Raji (cell line): ENCODE measurements around the gene CA11.
A peak's percentile ranks its signal among the peaks of the same experiment; 100 is the strongest.

ENCODE experiments used
- POLR2A ChIP-seq: IDR thresholded peaks from 2 replicates; pipeline ENCODE4 v1.6.1; 2011; ENCODE audit warnings: low read depth, low read length, control low read depth; ENCODE audit not compliant: insufficient read depth

The CA11 gene

DNA sequence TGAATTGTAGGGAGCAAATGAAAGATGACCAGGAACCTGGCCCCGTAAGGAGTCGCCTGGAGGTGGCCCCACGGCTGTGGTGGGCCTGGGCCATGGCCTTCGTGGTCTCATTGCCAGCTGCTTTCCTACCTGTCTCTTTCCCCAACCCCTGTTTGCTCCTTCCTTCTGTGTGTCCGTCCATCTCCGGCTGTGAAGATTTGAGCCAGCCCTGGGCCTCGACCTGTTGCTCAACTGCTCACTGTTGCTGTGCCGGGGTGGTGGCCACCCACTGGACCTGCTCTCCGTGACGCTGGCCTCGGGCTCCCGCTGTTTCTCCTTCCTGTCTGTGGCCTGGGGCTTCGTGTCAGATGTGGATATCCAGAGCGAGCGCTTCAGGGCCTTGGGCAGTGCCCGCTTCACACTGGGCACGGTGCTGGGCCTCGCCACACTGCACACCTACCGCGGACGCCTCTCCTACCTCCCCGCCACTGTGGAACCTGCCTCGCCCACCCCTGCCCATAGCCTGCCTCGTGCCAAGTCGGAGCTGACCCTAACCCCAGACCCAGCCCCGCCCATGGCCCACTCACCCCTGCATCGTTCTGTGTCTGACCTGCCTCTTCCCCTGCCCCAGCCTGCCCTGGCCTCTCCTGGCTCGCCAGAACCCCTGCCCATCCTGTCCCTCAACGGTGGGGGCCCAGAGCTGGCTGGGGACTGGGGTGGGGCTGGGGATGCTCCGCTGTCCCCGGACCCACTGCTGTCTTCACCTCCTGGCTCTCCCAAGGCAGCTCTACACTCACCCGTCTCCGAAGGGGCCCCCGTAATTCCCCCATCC, 17.3 kb downstream of the CA11 start:
- 0 out of 2 replicates have a peak, but pooled peaks have one; percentile 11 for TF ChIP-seq POLR2A

- no peak for TF ChIP-seq POLR2A
Observed at GRCh38 chr19:48627865-48628314, 18.1 kb downstream of the CA11 start.

- no peak for TF ChIP-seq POLR2A
Observed at GRCh38 chr19:48627201-48627864, 18.7 kb downstream of the CA11 start.

DNA sequence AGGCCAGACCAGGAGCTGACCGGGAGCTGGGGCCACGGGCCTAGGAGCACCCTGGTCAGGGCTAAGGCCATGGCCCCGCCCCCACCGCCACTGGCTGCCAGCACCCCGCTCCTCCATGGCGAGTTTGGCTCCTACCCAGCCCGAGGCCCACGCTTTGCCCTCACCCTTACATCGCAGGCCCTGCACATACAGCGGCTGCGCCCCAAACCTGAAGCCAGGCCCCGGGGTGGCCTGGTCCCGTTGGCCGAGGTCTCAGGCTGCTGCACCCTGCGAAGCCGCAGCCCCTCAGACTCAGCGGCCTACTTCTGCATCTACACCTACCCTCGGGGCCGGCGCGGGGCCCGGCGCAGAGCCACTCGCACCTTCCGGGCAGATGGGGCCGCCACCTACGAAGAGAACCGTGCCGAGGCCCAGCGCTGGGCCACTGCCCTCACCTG, 20.1 kb downstream of the CA11 start:
- TF ChIP-seq POLR2A: no peak

GRCh38 chr19:48624791-48625723, 20.9 kb downstream of the CA11 start:
- no peak for TF ChIP-seq POLR2A

- TF ChIP-seq POLR2A: peak; percentile 43; the same call in 1 of the 2 replicates
Observed at GRCh38 chr19:48624067-48624594, 21.9 kb downstream of the CA11 start.

DNA sequence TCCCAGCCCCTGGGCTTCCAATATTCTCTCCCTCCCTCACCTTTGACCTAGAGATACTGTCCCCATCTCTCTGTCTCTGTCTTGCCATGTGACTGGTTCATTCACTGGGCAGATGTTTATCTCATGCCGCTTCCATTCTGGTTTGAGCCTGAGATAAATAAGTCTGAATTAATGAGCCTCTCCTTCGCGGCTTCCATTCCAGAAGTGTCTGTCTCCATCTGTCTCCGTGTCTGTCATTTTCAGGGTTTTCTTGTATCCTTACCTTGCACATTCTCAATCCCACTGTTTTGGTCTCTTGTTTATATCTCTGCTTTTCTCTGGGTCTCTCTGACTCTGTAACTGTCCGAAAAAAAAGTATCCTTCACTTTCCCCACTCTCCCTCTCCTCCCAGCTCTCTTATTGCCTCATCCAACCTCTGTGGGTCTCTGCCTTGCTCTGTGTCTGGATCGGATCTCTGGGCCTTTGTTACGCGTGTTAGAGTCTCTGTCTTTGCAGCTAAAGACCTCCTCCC, 22.4 kb downstream of the CA11 start:
- no peak for TF ChIP-seq POLR2A

DNA sequence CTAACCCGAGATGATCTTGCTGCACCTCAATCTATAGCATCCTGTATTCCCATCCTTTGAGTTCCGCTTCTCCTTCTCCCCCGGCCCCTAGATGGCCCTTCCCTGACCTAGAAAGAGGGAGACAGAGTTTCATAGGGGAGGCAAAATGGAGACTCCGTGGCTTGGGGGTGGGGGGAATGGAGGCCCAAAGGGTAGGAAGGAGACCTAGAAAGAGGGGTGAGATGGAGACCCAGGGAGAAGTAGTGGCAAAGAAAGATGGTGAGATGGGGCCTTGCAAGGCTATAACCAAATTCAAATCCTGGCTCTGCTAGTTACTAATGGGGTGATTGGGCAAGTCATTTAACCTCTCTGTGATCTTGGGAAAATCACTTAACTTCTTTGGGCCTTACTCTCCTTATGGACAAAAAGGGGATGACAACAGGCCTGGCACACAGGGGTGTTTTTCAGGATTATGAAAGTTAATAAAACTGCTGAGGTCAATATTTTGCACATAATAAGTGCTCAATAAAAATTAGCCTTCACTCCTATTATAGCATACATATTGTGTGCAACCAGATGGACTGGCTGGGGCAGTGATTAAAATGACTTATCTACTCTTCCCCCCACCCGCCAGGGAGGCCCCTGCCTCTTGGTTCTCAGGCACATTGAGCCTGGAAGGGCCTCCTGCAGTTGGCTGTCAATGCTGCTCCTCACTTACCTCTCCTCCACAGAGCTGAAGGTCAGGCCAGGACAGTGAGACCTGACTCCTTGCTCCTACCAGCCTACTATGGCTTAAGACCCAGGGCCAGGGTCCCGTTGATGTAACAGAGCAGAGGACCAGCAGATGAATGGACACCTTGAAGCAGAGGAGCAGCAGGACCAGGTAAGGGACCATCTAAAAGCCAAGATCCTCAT, 26.0 kb downstream of the CA11 start:
- TF ChIP-seq POLR2A: peak; percentile 6; the same call in 1 of the 2 replicates

- peak; percentile 83 for TF ChIP-seq POLR2A
Observed at GRCh38 chr19:48618916-48619691, 26.9 kb downstream of the CA11 start, which contains the start of the genes RPL18 and SPHK2. Gene RPL18 (minus strand): TSS chr19:48619178. CDS start chr19:48619143, 35 bp downstream. Gene SPHK2 (plus strand): TSS chr19:48619506. CDS start chr19:48620515, 1,009 bp downstream.

- TF ChIP-seq POLR2A: no peak
Observed at GRCh38 chr19:48618278-48618915, 27.6 kb downstream of the CA11 start.

GRCh38 chr19:48617146-48617937, 28.6 kb downstream of the CA11 start:
- no peak for TF ChIP-seq POLR2A
